ACHN (cell line): ENCODE data around the gene ZMAT5.

ENCODE experiments used
- DNase-seq: peaks from one replicate; pipeline ENCODE4 v3.0.0-alpha.2; 2015
- in situ Hi-C: cut with HindIII; loops from 2 replicates; pipeline ENCODE4 v1.10.0; 2017; ENCODE audit warnings: low sequenced_read_pairs, low pct_ligation_motif_present, low pct_unique_long_range_greater_than_20kb

Gene ZMAT5

GRCh38 chr22:29702000-29702930 lies 64.5 kb downstream of the ZMAT5 start:
- in situ Hi-C loops, result no loop called here

GRCh38 chr22:29701155-29701999 lies 65.4 kb downstream of the ZMAT5 start:
- in situ Hi-C loops, result no loop called here

More at GRCh38 chr22:29702000-29702930, 64.5 kb downstream of the ZMAT5 start:
- DNase-seq, result peak; percentile 44

GRCh38 chr22:29700900-29701154 lies 66.0 kb downstream of the ZMAT5 start:
- peak; percentile 10 for DNase-seq
- in situ Hi-C loops, result no loop called here

More at GRCh38 chr22:29701155-29701999, 65.4 kb downstream of the ZMAT5 start:
- peak; percentile 70 for DNase-seq

GRCh38 chr22:29700206-29700899 lies 66.5 kb downstream of the ZMAT5 start:
- in situ Hi-C loops, result no loop called here

GRCh38 chr22:29697853-29698598 lies 68.8 kb downstream of the ZMAT5 start:
- no peak for DNase-seq
- in situ Hi-C loops, result no loop called here

More at GRCh38 chr22:29700206-29700899, 66.5 kb downstream of the ZMAT5 start:
- peak; percentile 10 for DNase-seq

- no peak for DNase-seq
- in situ Hi-C loops, result no loop called here
These were observed 71.5 kb downstream of the ZMAT5 start for GRCh38 chr22:29695129-29695926.

- DNase-seq, result no peak
- in situ Hi-C loops, result no loop called here
These were observed 73.1 kb downstream of the ZMAT5 start for GRCh38 chr22:29693671-29694070.

- no peak for DNase-seq
- in situ Hi-C loops, result no loop called here
These were observed 73.6 kb downstream of the ZMAT5 start for GRCh38 chr22:29693161-29693560.

GRCh38 chr22:29692327-29692640 lies 74.5 kb downstream of the ZMAT5 start:
- no peak for DNase-seq
- in situ Hi-C loops, result no loop called here

- DNase-seq, result no peak
These were observed 75.0 kb downstream of the ZMAT5 start for GRCh38 chr22:29691636-29692326.

GRCh38 chr22:29690476-29690875 lies 76.3 kb downstream of the ZMAT5 start:
- in situ Hi-C loops, result no loop called here
- DNase-seq, result no peak

More at GRCh38 chr22:29691636-29692326, 75.0 kb downstream of the ZMAT5 start:
- in situ Hi-C loops, result no loop called here

- peak; percentile 29 for DNase-seq
- in situ Hi-C loops, result no loop called here
These were observed 77.0 kb downstream of the ZMAT5 start for GRCh38 chr22:29689880-29690213.

- no peak for DNase-seq
- in situ Hi-C loops, result no loop called here
These were observed 77.5 kb downstream of the ZMAT5 start for GRCh38 chr22:29689206-29689879.

- in situ Hi-C loops, result no loop called here
These were observed 82.6 kb downstream of the ZMAT5 start for GRCh38 chr22:29684244-29684643.

GRCh38 chr22:29683536-29683935 lies 83.3 kb downstream of the ZMAT5 start:
- in situ Hi-C loops, result no loop called here
- no peak for DNase-seq

More at GRCh38 chr22:29684244-29684643, 82.6 kb downstream of the ZMAT5 start:
- DNase-seq, result no peak
